ENCODE results near the gene ZNF432.

The ZNF432 gene

GRCh38 chr19:52007806-52008557 is 40.7 kb downstream of the ZNF432 start, which contains the start of gene ZNF615:
TSS of gene ZNF615 (minus strand) at chr19:52008211. CDS start at chr19:52003711, 4,500 bp downstream.
- DNase-seq: peak; percentile 92

- no peak for DNase-seq
Measured at GRCh38 chr19:52007451-52007805, 41.2 kb downstream of the ZNF432 start.

- no peak for DNase-seq
Measured at GRCh38 chr19:51994048-51994644, 54.5 kb downstream of the ZNF432 start.

GRCh38 chr19:51993422-51993821 is 55.2 kb downstream of the ZNF432 start:
- no peak for DNase-seq

GRCh38 chr19:51986309-51987291 is 62.0 kb downstream of the ZNF432 start, which contains the start of gene ZNF350:
TSS of gene ZNF350 (minus strand) at chr19:51986840. CDS start at chr19:51974360, 12,480 bp downstream.
- peak; percentile 98 for DNase-seq

GRCh38 chr19:51983361-51983760 is 65.3 kb downstream of the ZNF432 start:
- DNase-seq: no peak
